ENCODE results near the gene PPT2.

DNA sequence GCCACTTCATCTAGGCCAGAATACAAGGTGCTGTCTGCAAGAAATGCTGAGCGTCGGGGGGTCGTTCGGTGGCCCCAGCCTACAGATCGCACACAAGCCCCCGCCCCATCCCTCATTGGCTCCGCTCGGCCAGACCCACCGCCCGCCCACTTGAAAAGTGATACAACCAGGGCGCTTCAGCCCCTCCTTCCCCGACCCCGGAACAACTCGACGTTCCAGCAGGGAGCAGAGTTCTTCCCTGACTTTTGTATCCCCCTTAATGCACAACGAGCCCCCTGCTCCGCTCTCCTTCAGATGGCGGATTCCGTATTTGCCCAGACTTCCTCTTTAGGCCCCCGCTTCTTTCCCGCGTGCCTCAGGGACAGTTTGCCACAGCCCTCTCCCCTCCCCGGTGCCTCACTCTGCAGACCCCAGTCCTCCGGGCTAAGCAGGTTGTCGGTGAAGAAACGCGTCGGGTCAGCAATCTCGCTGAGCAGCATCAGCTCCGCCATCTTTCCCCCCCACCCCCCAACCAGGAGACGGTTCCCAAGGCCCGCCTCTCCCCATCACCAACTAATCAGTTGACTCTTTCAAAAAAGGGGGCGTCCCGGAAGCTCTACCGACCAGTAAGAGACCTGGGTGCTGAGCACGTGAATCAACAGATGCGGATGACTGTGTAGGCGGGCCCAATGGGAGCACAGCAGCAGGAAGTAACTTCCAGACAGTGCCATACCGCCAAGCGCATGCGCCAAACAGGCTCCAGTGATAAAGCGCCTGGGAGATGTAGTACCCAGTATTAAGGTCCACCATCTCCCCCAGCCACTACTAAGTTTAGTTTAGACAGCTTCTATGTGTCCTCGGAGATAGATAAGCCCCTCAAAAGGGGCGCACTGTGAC is 26.0 kb upstream of the PPT2 start, which contains the start of gene ATF6B:
- TF ChIP-seq, protein P1, sequence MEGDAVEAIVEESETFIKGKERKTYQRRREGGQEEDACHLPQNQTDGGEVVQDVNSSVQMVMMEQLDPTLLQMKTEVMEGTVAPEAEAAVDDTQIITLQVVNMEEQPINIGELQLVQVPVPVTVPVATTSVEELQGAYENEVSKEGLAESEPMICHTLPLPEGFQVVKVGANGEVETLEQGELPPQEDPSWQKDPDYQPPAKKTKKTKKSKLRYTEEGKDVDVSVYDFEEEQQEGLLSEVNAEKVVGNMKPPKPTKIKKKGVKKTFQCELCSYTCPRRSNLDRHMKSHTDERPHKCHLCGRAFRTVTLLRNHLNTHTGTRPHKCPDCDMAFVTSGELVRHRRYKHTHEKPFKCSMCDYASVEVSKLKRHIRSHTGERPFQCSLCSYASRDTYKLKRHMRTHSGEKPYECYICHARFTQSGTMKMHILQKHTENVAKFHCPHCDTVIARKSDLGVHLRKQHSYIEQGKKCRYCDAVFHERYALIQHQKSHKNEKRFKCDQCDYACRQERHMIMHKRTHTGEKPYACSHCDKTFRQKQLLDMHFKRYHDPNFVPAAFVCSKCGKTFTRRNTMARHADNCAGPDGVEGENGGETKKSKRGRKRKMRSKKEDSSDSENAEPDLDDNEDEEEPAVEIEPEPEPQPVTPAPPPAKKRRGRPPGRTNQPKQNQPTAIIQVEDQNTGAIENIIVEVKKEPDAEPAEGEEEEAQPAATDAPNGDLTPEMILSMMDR (IDR thresholded peaks at IDR 0.05; ENCODE audit: low read length): no peak
- no peak for TF ChIP-seq EZH2 (optimal IDR thresholded peaks at IDR 0.05; ENCODE audit: low read depth, low read length)
